HEK293 (cell line): ENCODE measurements around the gene CAP1.

ENCODE experiments used
- CTCF ChIA-PET: fragments of 350-600 bp; formaldehyde crosslinking; extraction: SDS; loops from one replicate; lab custom pipeline; 2021; ENCODE audit warnings: antibody characterized with exemption; lab: Yijun Ruan, JAX
- POLR2A ChIA-PET: fragments of 300-600 bp; formaldehyde crosslinking; extraction: SDS; loops from one replicate; lab custom pipeline; 2020; ENCODE audit warnings: antibody characterized with exemption, inconsistent platforms; lab: Yijun Ruan, JAX
- H3K27ac ChIP-seq: fragments of 200-500 bp; sonication (Bioruptor generic); 2 replicates; pipeline ENCODE4 v1.5.1; 2014; ENCODE audit warnings: low read depth, low read length, control low read depth, inconsistent platforms; ENCODE audit errors: extremely low read depth
- H3K36me3 ChIP-seq, 2 experiments: fragments of 200-500 bp in 1 of 2; sonication (Bioruptor generic) in 1 of 2; 1 replicate in 1 of 2; 2 replicates in 1 of 2; pipeline ENCODE4 v1.5.1; 2014 to 2017; ENCODE audit warnings: inconsistent platforms in 2 of 2, low read length in 2 of 2; ENCODE audit not compliant: control insufficient read depth in 2 of 2, insufficient read depth in 1 of 2
- H3K4me1 ChIP-seq: fragments of 200-500 bp; sonication (Bioruptor generic); 2 replicates; pipeline ENCODE4 v1.5.1; 2014; ENCODE audit warnings: mild to moderate bottlenecking, low read length, inconsistent platforms; ENCODE audit not compliant: control insufficient read depth, insufficient read depth
- H3K4me3 ChIP-seq: 2 replicates; pipeline ENCODE4 v1.5.1; 2011; ENCODE audit warnings: low read depth, mild to moderate bottlenecking, control low read depth, low read length, moderate library complexity
- H3K9me3 ChIP-seq: fragments of 200-500 bp; sonication (Bioruptor generic); 2 replicates; pipeline ENCODE4 v1.5.1; 2014; ENCODE audit warnings: low read depth, low read length, inconsistent platforms; ENCODE audit not compliant: control insufficient read depth, insufficient read depth
- MYNN ChIP-seq: fragments of 450-650 bp; formaldehyde crosslinking; IDR thresholded peaks from 2 replicates; pipeline ENCODE4 v1.5.1; 2016; ENCODE audit warnings: missing biosample characterization, missing genetic modification characterization, borderline replicate concordance
- SETDB1 ChIP-seq: IDR thresholded peaks from one replicate; pipeline ENCODE4 v1.6.1; 2017; ENCODE audit warnings: mild to moderate bottlenecking, low read length, moderate library complexity, mixed read lengths; ENCODE audit not compliant: insufficient read length
- ZFP69B ChIP-seq: fragments of 450-650 bp; formaldehyde crosslinking; IDR thresholded peaks from 2 replicates; pipeline ENCODE4 v1.5.1; 2016; ENCODE audit warnings: missing biosample characterization, missing genetic modification characterization
- ZNF114 ChIP-seq: fragments of 450-650 bp; formaldehyde crosslinking; IDR thresholded peaks from 2 replicates; pipeline ENCODE4 v1.5.0; 2017; ENCODE audit warnings: missing biosample characterization, missing genetic modification characterization
- ZNF140 ChIP-seq: fragments of 450-650 bp; formaldehyde crosslinking; IDR thresholded peaks from 2 replicates; pipeline ENCODE4 v1.5.1; 2016; ENCODE audit warnings: missing biosample characterization, missing genetic modification characterization
- ZNF175 ChIP-seq: fragments of 450-650 bp; formaldehyde crosslinking; IDR thresholded peaks from 2 replicates; pipeline ENCODE4 v1.5.1; 2016; ENCODE audit warnings: missing biosample characterization, missing genetic modification characterization
- ZNF223 ChIP-seq: fragments of 450-650 bp; formaldehyde crosslinking; IDR thresholded peaks from 2 replicates; pipeline ENCODE4 v1.5.1; 2016; ENCODE audit warnings: missing biosample characterization, missing genetic modification characterization
- ZNF404 ChIP-seq: fragments of 450-650 bp; formaldehyde crosslinking; IDR thresholded peaks from 2 replicates; pipeline ENCODE4 v1.5.1; 2017; ENCODE audit warnings: missing biosample characterization, missing genetic modification characterization
- ZNF529 ChIP-seq: fragments of 450-650 bp; formaldehyde crosslinking; IDR thresholded peaks from 2 replicates; pipeline ENCODE4 v1.5.1; 2017; ENCODE audit warnings: missing genetic modification characterization, missing biosample characterization; ENCODE audit not compliant: insufficient replicate concordance
- ZNF747 ChIP-seq: fragments of 450-650 bp; formaldehyde crosslinking; IDR thresholded peaks from 2 replicates; pipeline ENCODE4 v1.5.1; 2016; ENCODE audit warnings: missing biosample characterization, missing genetic modification characterization
- TF ChIP-seq, protein P1 (sequence below): fragments of 450-650 bp; formaldehyde crosslinking; IDR thresholded peaks from 2 replicates; pipeline ENCODE4 v1.5.1; 2016; ENCODE audit warnings: missing biosample characterization, missing genetic modification characterization
- TF ChIP-seq, protein P2 (sequence below): fragments of 450-650 bp; formaldehyde crosslinking; IDR thresholded peaks from 2 replicates; pipeline ENCODE4 v1.5.1; 2016; ENCODE audit warnings: missing biosample characterization, missing genetic modification characterization, borderline replicate concordance
- TF ChIP-seq, protein P3 (sequence below): fragments of 450-650 bp; IDR thresholded peaks from 2 replicates; pipeline ENCODE4 v1.5.1; 2018; ENCODE audit warnings: missing biosample characterization, mild to moderate bottlenecking, missing genetic modification characterization
- TF ChIP-seq, protein P4 (sequence below): fragments of 450-650 bp; formaldehyde crosslinking; IDR thresholded peaks from 2 replicates; pipeline ENCODE4 v1.5.1; 2016; ENCODE audit warnings: missing biosample characterization, missing genetic modification characterization
- TF ChIP-seq, protein P5 (sequence below): fragments of 450-650 bp; formaldehyde crosslinking; IDR thresholded peaks from 2 replicates; pipeline ENCODE4; 2016; ENCODE audit warnings: missing biosample characterization, missing genetic modification characterization
- TF ChIP-seq, protein P6 (sequence below): fragments of 450-650 bp; formaldehyde crosslinking; IDR thresholded peaks from 2 replicates; pipeline ENCODE4 v1.5.1; 2016; ENCODE audit warnings: missing biosample characterization, missing genetic modification characterization

Gene CAP1

DNA sequence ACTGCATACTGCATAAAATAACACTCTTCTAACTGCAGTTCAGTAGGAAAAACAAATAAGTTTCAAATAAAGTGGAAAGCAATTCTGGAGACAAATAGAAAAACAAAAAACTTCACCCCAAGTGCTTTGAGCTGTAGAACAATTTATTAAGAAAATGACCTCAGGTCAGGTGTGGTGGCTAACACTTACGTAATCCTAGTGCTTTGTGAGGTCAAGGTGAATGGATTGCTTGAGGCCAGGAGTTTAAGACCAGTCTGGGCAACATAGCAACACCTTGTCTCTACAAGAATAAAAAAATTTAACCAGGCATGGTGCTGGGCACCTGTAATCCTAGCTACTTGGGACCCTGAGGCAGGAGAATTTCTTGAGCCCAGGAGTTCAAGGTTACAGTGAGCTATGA is 61.5 kb downstream of the CAP1 start (continued):
- TF ChIP-seq, protein P1, sequence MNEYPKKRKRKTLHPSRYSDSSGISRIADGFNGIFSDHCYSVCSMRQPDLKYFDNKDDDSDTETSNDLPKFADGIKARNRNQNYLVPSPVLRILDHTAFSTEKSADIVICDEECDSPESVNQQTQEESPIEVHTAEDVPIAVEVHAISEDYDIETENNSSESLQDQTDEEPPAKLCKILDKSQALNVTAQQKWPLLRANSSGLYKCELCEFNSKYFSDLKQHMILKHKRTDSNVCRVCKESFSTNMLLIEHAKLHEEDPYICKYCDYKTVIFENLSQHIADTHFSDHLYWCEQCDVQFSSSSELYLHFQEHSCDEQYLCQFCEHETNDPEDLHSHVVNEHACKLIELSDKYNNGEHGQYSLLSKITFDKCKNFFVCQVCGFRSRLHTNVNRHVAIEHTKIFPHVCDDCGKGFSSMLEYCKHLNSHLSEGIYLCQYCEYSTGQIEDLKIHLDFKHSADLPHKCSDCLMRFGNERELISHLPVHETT (tag by site-specific recombination): no peak

DNA sequence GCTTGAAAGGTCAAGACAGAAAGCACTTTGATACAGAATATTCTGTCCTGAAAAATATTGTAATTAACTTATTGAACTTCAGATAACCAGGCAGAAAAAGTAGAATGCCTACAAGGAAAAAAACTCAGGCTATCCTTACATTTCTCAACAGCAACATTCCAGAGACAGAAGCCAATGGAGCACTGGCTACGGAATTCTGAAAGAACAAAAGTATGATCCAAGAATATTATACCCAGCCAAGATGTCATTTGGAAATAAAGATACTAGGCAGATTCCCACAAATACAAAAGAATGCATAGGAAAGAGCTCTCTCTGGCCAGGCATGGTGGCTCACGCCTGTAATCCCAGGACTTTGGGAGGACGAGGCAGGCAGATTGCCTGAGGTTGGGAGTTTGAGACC is 62.4 kb downstream of the CAP1 start:
- no peaks in the 10 kb centered on the region for H3K4me1 ChIP-seq
- no peaks in the 10 kb centered on the region for H3K36me3 ChIP-seq
- no peak overlapping the region for H3K4me3 ChIP-seq
- no peak overlapping the region for H3K27ac ChIP-seq
- CTCF ChIA-PET: interaction anchor here (1.3 to 2.4 kb wide), 2 partner anchors 18 to 41 kb away, joined by 3 to 7 read pairs; no protein-coding TSS in a partner anchor
- TF ChIP-seq, protein P2, sequence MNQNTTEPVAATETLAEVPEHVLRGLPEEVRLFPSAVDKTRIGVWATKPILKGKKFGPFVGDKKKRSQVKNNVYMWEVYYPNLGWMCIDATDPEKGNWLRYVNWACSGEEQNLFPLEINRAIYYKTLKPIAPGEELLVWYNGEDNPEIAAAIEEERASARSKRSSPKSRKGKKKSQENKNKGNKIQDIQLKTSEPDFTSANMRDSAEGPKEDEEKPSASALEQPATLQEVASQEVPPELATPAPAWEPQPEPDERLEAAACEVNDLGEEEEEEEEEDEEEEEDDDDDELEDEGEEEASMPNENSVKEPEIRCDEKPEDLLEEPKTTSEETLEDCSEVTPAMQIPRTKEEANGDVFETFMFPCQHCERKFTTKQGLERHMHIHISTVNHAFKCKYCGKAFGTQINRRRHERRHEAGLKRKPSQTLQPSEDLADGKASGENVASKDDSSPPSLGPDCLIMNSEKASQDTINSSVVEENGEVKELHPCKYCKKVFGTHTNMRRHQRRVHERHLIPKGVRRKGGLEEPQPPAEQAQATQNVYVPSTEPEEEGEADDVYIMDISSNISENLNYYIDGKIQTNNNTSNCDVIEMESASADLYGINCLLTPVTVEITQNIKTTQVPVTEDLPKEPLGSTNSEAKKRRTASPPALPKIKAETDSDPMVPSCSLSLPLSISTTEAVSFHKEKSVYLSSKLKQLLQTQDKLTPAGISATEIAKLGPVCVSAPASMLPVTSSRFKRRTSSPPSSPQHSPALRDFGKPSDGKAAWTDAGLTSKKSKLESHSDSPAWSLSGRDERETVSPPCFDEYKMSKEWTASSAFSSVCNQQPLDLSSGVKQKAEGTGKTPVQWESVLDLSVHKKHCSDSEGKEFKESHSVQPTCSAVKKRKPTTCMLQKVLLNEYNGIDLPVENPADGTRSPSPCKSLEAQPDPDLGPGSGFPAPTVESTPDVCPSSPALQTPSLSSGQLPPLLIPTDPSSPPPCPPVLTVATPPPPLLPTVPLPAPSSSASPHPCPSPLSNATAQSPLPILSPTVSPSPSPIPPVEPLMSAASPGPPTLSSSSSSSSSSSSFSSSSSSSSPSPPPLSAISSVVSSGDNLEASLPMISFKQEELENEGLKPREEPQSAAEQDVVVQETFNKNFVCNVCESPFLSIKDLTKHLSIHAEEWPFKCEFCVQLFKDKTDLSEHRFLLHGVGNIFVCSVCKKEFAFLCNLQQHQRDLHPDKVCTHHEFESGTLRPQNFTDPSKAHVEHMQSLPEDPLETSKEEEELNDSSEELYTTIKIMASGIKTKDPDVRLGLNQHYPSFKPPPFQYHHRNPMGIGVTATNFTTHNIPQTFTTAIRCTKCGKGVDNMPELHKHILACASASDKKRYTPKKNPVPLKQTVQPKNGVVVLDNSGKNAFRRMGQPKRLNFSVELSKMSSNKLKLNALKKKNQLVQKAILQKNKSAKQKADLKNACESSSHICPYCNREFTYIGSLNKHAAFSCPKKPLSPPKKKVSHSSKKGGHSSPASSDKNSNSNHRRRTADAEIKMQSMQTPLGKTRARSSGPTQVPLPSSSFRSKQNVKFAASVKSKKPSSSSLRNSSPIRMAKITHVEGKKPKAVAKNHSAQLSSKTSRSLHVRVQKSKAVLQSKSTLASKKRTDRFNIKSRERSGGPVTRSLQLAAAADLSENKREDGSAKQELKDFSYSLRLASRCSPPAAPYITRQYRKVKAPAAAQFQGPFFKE: no peak
- TF ChIP-seq SETDB1 (peak; percentile 51), ZNF114 (tag by site-specific recombination) (no peak), ZNF140 (tag by site-specific recombination) (no peak)
- TF ChIP-seq, protein P3, sequence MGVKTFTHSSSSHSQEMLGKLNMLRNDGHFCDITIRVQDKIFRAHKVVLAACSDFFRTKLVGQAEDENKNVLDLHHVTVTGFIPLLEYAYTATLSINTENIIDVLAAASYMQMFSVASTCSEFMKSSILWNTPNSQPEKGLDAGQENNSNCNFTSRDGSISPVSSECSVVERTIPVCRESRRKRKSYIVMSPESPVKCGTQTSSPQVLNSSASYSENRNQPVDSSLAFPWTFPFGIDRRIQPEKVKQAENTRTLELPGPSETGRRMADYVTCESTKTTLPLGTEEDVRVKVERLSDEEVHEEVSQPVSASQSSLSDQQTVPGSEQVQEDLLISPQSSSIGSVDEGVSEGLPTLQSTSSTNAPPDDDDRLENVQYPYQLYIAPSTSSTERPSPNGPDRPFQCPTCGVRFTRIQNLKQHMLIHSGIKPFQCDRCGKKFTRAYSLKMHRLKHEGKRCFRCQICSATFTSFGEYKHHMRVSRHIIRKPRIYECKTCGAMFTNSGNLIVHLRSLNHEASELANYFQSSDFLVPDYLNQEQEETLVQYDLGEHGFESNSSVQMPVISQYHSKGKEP (tag by site-specific recombination): no peak
- TF ChIP-seq, protein P4, sequence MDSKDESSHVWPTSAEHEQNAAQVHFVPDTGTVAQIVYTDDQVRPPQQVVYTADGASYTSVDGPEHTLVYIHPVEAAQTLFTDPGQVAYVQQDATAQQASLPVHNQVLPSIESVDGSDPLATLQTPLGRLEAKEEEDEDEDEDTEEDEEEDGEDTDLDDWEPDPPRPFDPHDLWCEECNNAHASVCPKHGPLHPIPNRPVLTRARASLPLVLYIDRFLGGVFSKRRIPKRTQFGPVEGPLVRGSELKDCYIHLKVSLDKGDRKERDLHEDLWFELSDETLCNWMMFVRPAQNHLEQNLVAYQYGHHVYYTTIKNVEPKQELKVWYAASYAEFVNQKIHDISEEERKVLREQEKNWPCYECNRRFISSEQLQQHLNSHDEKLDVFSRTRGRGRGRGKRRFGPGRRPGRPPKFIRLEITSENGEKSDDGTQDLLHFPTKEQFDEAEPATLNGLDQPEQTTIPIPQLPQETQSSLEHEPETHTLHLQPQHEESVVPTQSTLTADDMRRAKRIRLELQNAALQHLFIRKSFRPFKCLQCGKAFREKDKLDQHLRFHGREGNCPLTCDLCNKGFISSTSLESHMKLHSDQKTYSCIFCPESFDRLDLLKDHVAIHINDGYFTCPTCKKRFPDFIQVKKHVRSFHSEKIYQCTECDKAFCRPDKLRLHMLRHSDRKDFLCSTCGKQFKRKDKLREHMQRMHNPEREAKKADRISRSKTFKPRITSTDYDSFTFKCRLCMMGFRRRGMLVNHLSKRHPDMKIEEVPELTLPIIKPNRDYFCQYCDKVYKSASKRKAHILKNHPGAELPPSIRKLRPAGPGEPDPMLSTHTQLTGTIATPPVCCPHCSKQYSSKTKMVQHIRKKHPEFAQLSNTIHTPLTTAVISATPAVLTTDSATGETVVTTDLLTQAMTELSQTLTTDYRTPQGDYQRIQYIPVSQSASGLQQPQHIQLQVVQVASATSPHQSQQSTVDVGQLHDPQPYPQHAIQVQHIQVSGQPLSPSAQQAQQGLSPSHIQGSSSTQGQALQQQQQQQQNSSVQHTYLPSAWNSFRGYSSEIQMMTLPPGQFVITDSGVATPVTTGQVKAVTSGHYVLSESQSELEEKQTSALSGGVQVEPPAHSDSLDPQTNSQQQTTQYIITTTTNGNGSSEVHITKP: no peak
- TF ChIP-seq, all 188 proteins: peak for 1
- POLR2A ChIA-PET: no interaction called here
- H3K9me3 ChIP-seq: no peaks in the 10 kb centered on the region

DNA sequence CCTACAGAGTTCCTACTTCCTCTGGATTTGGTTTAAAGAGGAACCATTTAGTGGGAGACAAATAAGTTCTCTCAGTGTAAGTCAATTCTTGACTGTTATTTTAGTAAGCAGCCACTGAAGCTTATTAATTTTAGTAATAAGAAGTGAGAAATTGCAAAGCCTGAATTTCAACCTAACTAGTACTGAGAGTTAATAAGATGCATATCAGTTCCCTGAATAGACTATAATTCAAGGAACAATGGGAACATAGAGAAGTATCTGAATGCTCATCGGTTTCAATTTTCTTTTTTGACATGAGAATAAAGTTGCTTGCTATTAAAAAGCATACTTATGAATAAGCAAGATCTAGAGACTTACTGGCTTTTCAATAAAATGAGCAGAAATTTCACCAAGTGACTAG is 64.5 kb downstream of the CAP1 start:
- Histone ChIP-seq H3K27ac (no peak overlapping the region), H3K4me3 (no peak overlapping the region), H3K36me3 (no peaks in the 10 kb centered on the region), H3K9me3 (no peaks in the 10 kb centered on the region), H3K4me1 (no peaks in the 10 kb centered on the region)
- ChIA-PET CTCF (interaction anchor here (1.2 kb wide), 1 partner anchor 15 kb away, joined by 3 read pairs; no protein-coding TSS in a partner anchor), POLR2A (no interaction called here)
- no peak for TF ChIP-seq ZNF747
- TF ChIP-seq ZNF529 (tag by site-specific recombination): no peak
- TF ChIP-seq, protein P5, sequence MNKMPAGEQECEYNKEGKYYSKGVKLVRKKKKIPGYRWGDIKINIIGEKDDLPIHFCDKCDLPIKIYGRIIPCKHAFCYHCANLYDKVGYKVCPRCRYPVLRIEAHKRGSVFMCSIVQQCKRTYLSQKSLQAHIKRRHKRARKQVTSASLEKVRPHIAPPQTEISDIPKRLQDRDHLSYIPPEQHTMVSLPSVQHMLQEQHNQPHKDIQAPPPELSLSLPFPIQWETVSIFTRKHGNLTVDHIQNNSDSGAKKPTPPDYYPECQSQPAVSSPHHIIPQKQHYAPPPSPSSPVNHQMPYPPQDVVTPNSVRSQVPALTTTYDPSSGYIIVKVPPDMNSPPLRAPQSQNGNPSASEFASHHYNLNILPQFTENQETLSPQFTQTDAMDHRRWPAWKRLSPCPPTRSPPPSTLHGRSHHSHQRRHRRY (tag by site-specific recombination): no peak
- TF ChIP-seq ZNF175: no peak
- no peak for TF ChIP-seq ZNF404 (tag by site-specific recombination)
- no peak for TF ChIP-seq MYNN (tag by site-specific recombination)
- no peak for TF ChIP-seq ZFP69B
- TF ChIP-seq ZNF223 (tag by site-specific recombination): no peak
- TF ChIP-seq, protein P6, sequence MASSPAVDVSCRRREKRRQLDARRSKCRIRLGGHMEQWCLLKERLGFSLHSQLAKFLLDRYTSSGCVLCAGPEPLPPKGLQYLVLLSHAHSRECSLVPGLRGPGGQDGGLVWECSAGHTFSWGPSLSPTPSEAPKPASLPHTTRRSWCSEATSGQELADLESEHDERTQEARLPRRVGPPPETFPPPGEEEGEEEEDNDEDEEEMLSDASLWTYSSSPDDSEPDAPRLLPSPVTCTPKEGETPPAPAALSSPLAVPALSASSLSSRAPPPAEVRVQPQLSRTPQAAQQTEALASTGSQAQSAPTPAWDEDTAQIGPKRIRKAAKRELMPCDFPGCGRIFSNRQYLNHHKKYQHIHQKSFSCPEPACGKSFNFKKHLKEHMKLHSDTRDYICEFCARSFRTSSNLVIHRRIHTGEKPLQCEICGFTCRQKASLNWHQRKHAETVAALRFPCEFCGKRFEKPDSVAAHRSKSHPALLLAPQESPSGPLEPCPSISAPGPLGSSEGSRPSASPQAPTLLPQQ (tag by site-specific recombination): no peak
